HG03558 (cell line): ENCODE results near the gene SCNN1A.

ENCODE experiments used
- ATAC-seq: cut with Tn5 transposase; IDR thresholded peaks from one replicate; pipeline ENCODE4 v1.9.1; 2021; ENCODE audit warnings: moderate number of reproducible peaks; ENCODE audit not compliant: unreplicated experiment; ENCODE audit errors: extremely low read depth

The SCNN1A gene

DNA sequence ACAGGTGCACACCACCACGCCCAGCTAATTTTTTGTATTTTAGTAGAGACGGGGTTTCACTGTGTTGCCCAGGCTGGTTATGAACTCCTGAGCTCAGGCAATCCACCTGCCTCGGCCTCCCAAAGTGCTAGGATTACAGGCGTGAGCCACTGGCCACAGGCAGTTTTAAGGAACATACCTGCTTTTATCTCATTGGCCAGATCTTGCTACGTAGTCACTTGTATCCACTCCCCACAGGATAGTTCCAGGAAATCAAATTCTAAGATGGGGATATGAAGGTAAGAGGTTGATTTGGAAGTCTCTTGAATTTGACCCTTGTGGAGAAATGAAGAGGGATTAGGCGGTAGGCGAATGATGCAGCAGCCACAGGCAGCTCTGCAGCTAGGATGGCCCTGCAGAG lies 73.6 kb downstream of the SCNN1A start:
- no peak for ATAC-seq

- no peak for ATAC-seq
Observed at GRCh38 chr12:6297170-6297569, 78.2 kb downstream of the SCNN1A start.
